HuH-7 (cell line): ENCODE measurements around the gene DAPK2.

Experiments
- DNase-seq: peaks from one replicate; pipeline ENCODE4 v3.0.0; 2011; ENCODE audit warnings: low spot score

Gene DAPK2

GRCh38 chr15:63942486-63943365, 103.6 kb downstream of the DAPK2 start:
- DNase-seq = no peak

- DNase-seq = no peak
Observed at GRCh38 chr15:63941698-63942465, 104.4 kb downstream of the DAPK2 start.

- no peak for DNase-seq
Observed at GRCh38 chr15:63940966-63941620, 105.2 kb downstream of the DAPK2 start.

GRCh38 chr15:63939531-63940130, 106.7 kb downstream of the DAPK2 start:
- no peak for DNase-seq

GRCh38 chr15:63938486-63939061, 107.7 kb downstream of the DAPK2 start:
- no peak for DNase-seq

- no peak for DNase-seq
Observed at GRCh38 chr15:63933522-63933921, 112.8 kb downstream of the DAPK2 start.

- DNase-seq = no peak
Observed at GRCh38 chr15:63931556-63931955, 114.7 kb downstream of the DAPK2 start.

- no peak for DNase-seq
Observed at GRCh38 chr15:63930034-63930433, 116.3 kb downstream of the DAPK2 start.

GRCh38 chr15:63928185-63928842, 118.0 kb downstream of the DAPK2 start:
- no peak for DNase-seq

- no peak for DNase-seq
Observed at GRCh38 chr15:63923993-63924950, 122.0 kb downstream of the DAPK2 start.

GRCh38 chr15:63922916-63923315, 123.4 kb downstream of the DAPK2 start:
- DNase-seq = no peak

GRCh38 chr15:63922261-63922904, 123.9 kb downstream of the DAPK2 start:
- no peak for DNase-seq

- no peak for DNase-seq
Observed at GRCh38 chr15:63920504-63921175, 125.6 kb downstream of the DAPK2 start.

- no peak for DNase-seq
Observed at GRCh38 chr15:63918901-63919348, 127.4 kb downstream of the DAPK2 start.

- no peak for DNase-seq
Observed at GRCh38 chr15:63918317-63918672, 128.0 kb downstream of the DAPK2 start.

GRCh38 chr15:63917588-63918316, 128.5 kb downstream of the DAPK2 start:
- DNase-seq = no peak

GRCh38 chr15:63915873-63916771, 130.2 kb downstream of the DAPK2 start:
- DNase-seq = no peak
